WTC11 (cell line): Measurements from ENCODE around the gene PRR32.

Source experiments
- ATF2 ChIP-seq: sonication (generic); formaldehyde crosslinking; IDR thresholded peaks from 2 replicates; pipeline ENCODE4 v1.8.1; 2022; ENCODE audit warnings: low read depth, missing genetic modification reagents, borderline replicate concordance
- CTCF ChIP-seq: fragments of 200-600 bp; IDR thresholded peaks from 2 replicates; pipeline ENCODE4 v1.8.0; 2022; ENCODE audit warnings: antibody characterized with exemption
- MAX ChIP-seq: sonication (generic); formaldehyde crosslinking; IDR thresholded peaks from 2 replicates; pipeline ENCODE4 v1.8.0; 2022; ENCODE audit warnings: mild to moderate bottlenecking, missing genetic modification reagents
- OVOL2 ChIP-seq: fragments of 250-450 bp; sonication (Bioruptor Pico); IDR thresholded peaks from 2 replicates; pipeline ENCODE4 v1.9.0; 2021; ENCODE audit warnings: mild to moderate bottlenecking, borderline replicate concordance
- SP1 ChIP-seq: sonication (generic); formaldehyde crosslinking; conservative IDR thresholded peaks from 2 replicates; pipeline ENCODE4 v1.8.1; 2022; ENCODE audit warnings: missing genetic modification reagents
- USF2 ChIP-seq: sonication (generic); formaldehyde crosslinking; IDR thresholded peaks from 2 replicates; pipeline ENCODE4 v1.8.1; 2023; ENCODE audit warnings: mild to moderate bottlenecking, missing genetic modification reagents, moderate library complexity

- TF ChIP-seq ATF2 (CRISPR knock-in tag) (no peak), SP1 (no peak), CTCF (no peak), OVOL2 (no peak), MAX (CRISPR knock-in tag) (no peak), USF2 (CRISPR knock-in tag) (no peak)
Observed at GRCh38 chrX:126836186-126836585, 16.7 kb downstream of the PRR32 start.
